ENCODE measurements around the gene FGF12. TPM values are rescaled to one million over a fixed set of nuclear protein-coding genes. Genes with fewer than 3 reads are reported as not detected.

The FGF12 gene
- total RNA-seq, 1 experiment from 2014 or later: 0.51 TPM

- in situ Hi-C loops (cut with HindIII; ENCODE audit: low pct_unique_long_range_greater_than_20kb, low sequenced_read_pairs): no loop called here
- Histone ChIP-seq H3K4me3 (ENCODE audit: low read depth in 2 of 2, low read length in 2 of 2) (no peak overlapping the region), H3K27me3 (ENCODE audit: control insufficient read depth, insufficient read depth, low read length) (no peaks in the 10 kb centered on the region), H3K4me1 (ENCODE audit: control insufficient read depth, insufficient read depth, low read length) (no peaks in the 10 kb centered on the region), H3K27ac (ENCODE audit: low read length) (no peak overlapping the region), H3K9me3 (ENCODE audit: control insufficient read depth, insufficient read depth, low read depth, low read length) (no peaks in the 10 kb centered on the region), H3K36me3 (ENCODE audit: control insufficient read depth, insufficient read depth, low read length) (no peaks in the 10 kb centered on the region)
- ATAC-seq (no peak), DNase-seq (ENCODE audit: low read depth, low spot score) (no peak)
- TF ChIP-seq TCF7L2 (IDR thresholded peaks at IDR 0.05; ENCODE audit: low read depth, low read length): no peak
- no peak for TF ChIP-seq SIN3A (IDR thresholded peaks at IDR 0.05; ENCODE audit: borderline replicate concordance, insufficient read depth, low read depth, low read length)
- TF ChIP-seq CTCF (IDR thresholded peaks at IDR 0.05): no peak
- TF ChIP-seq REST (IDR thresholded peaks at IDR 0.05; ENCODE audit: insufficient read depth in 1 of 2, low read depth in 2 of 2, low read length in 1 of 2): no peak
- no peak for TF ChIP-seq POLR2AphosphoS5 (IDR thresholded peaks at IDR 0.05; ENCODE audit: low read depth, low read length)
- intact Hi-C loops (cut with micrococcal nuclease; ENCODE audit: unreplicated experiment): no loop called here
- no TSS peak for BruUV-seq (replicated peaks)
- POLR2A ChIA-PET: no interaction called here
- CTCF ChIA-PET: interaction anchor here (0.6 kb wide), 1 partner anchor 101 kb away, joined by 12 read pairs; no protein-coding TSS in a partner anchor
These were observed 388.1 kb downstream of the FGF12 start for GRCh38 chr3:192339214-192339613.

GRCh38 chr3:192336286-192336685 lies 391.1 kb downstream of the FGF12 start:
- Histone ChIP-seq H3K27me3 (ENCODE audit: control insufficient read depth, insufficient read depth, low read length) (no peaks in the 10 kb centered on the region), H3K36me3 (ENCODE audit: control insufficient read depth, insufficient read depth, low read length) (no peaks in the 10 kb centered on the region), H3K4me1 (ENCODE audit: control insufficient read depth, insufficient read depth, low read length) (no peaks in the 10 kb centered on the region), H3K27ac (ENCODE audit: low read length) (no peak overlapping the region), H3K4me3 (ENCODE audit: low read depth in 2 of 2, low read length in 2 of 2) (no peak overlapping the region), H3K9me3 (ENCODE audit: control insufficient read depth, insufficient read depth, low read depth, low read length) (no peaks in the 10 kb centered on the region)
- intact Hi-C loops (cut with micrococcal nuclease; ENCODE audit: unreplicated experiment) (no loop called here), in situ Hi-C loops (cut with HindIII; ENCODE audit: low pct_unique_long_range_greater_than_20kb, low sequenced_read_pairs) (no loop called here)
- ChIA-PET CTCF (interaction anchor here (0.5 kb wide), 1 partner anchor 797 kb away, joined by 4 read pairs; no protein-coding TSS in a partner anchor), POLR2A (no interaction called here)
- ATAC-seq (no peak), DNase-seq (ENCODE audit: low read depth, low spot score) (no peak)
- TF ChIP-seq SIN3A (IDR thresholded peaks at IDR 0.05; ENCODE audit: borderline replicate concordance, insufficient read depth, low read depth, low read length): no peak
- TF ChIP-seq CTCF (IDR thresholded peaks at IDR 0.05): no peak; the same call in 1 of the 2 replicates
- no peak for TF ChIP-seq TCF7L2 (IDR thresholded peaks at IDR 0.05; ENCODE audit: low read depth, low read length)
- no peak for TF ChIP-seq REST (IDR thresholded peaks at IDR 0.05; ENCODE audit: insufficient read depth in 1 of 2, low read depth in 2 of 2, low read length in 1 of 2)
- TF ChIP-seq POLR2AphosphoS5 (IDR thresholded peaks at IDR 0.05; ENCODE audit: low read depth, low read length): no peak
- no TSS peak for BruUV-seq (replicated peaks)

All from Panc1 (cell line).